Neural cell (in vitro differentiated cells): ENCODE results near the gene SOS1. TPM values are rescaled to one million over a fixed set of nuclear protein-coding genes. Genes with fewer than 3 reads are reported as not detected.

Source experiments
- H2AFZ ChIP-seq: fragments of 200-600, 300-800 bp; sonication (generic), shearing (Covaris generic); 2 replicates; pipeline ENCODE4 v1.6.0; 2014; ENCODE audit warnings: low read depth, mild to moderate bottlenecking, antibody characterized with exemption, low read length, moderate library complexity
- H3F3A ChIP-seq: fragments of 200-600 bp; shearing (Covaris generic); 2 replicates; pipeline ENCODE4 v1.6.1; 2016; ENCODE audit warnings: mild to moderate bottlenecking, moderate library complexity, mixed read lengths, antibody characterized with exemption, low read length; ENCODE audit not compliant: insufficient read depth, poor library complexity, severe bottlenecking
- H3K27ac ChIP-seq: fragments of 200-600, 300-800 bp; sonication (generic), shearing (Covaris generic); 2 replicates; pipeline ENCODE4 v1.5.1; 2014; ENCODE audit warnings: mild to moderate bottlenecking, low read length, moderate library complexity
- H3K27me3 ChIP-seq: fragments of 300-800, 200-600 bp; sonication (generic), shearing (Covaris generic); 2 replicates; pipeline ENCODE4 v1.6.0; 2014; ENCODE audit warnings: mild to moderate bottlenecking, low read depth, low read length, moderate library complexity; ENCODE audit not compliant: insufficient read depth
- H3K36me3 ChIP-seq: fragments of 300-800, 200-600 bp; sonication (generic), shearing (Covaris generic); 2 replicates; pipeline ENCODE4 v1.5.1; 2014; ENCODE audit warnings: mild to moderate bottlenecking, antibody characterized with exemption, low read length, moderate library complexity; ENCODE audit not compliant: insufficient read depth
- H3K4me2 ChIP-seq: fragments of 300-800, 200-600 bp; sonication (generic), shearing (Covaris generic); 2 replicates; pipeline ENCODE4 v1.6.0; 2014; ENCODE audit warnings: mild to moderate bottlenecking, low read length
- H3K4me3 ChIP-seq: fragments of 300-800, 200-600 bp; sonication (generic), shearing (Covaris generic); 2 replicates; pipeline ENCODE4 v1.5.1; 2014; ENCODE audit warnings: mild to moderate bottlenecking, low read length, moderate library complexity
- H3K79me2 ChIP-seq: fragments of 200-600 bp; shearing (Covaris generic); replicated peaks from 2 replicates; pipeline ENCODE4 v1.6.0; 2014; ENCODE audit warnings: mild to moderate bottlenecking, low read length, moderate library complexity; ENCODE audit not compliant: insufficient read depth
- H3K9ac ChIP-seq: fragments of 300-800, 200-600 bp; sonication (generic), shearing (Covaris generic); 2 replicates; pipeline ENCODE4 v1.6.1; 2016; ENCODE audit warnings: mild to moderate bottlenecking, low read length, mixed read lengths
- H3K9me2 ChIP-seq: fragments of 200-600 bp; shearing (Covaris generic); 2 replicates; pipeline ENCODE4 v1.6.1; 2016; ENCODE audit warnings: mild to moderate bottlenecking, low read length, mixed read lengths; ENCODE audit not compliant: insufficient read depth
- H3K9me3 ChIP-seq: fragments of 200-600, 300-800 bp; sonication (generic), shearing (Covaris generic); 2 replicates; pipeline ENCODE4 v1.6.1; 2016; ENCODE audit warnings: mild to moderate bottlenecking, mixed run types, low read length, moderate library complexity, mixed read lengths
- H4K20me1 ChIP-seq: fragments of 200-600 bp; shearing (Covaris generic); 2 replicates; pipeline ENCODE4 v1.6.1; 2016; ENCODE audit warnings: mild to moderate bottlenecking, mixed run types; ENCODE audit not compliant: insufficient read depth
- CTCF ChIP-seq: fragments of 450-650 bp; IDR thresholded peaks from 2 replicates; pipeline ENCODE4 v1.5.1; 2014; ENCODE audit warnings: antibody characterized with exemption, mild to moderate bottlenecking, moderate library complexity; ENCODE audit not compliant: poor library complexity, severe bottlenecking
- EP300 ChIP-seq: fragments of 450-650 bp; conservative IDR thresholded peaks from 2 replicates; pipeline ENCODE4 v1.6.1; 2014; ENCODE audit warnings: antibody characterized with exemption, mild to moderate bottlenecking, moderate library complexity; ENCODE audit not compliant: poor library complexity, severe bottlenecking
- EZH2 ChIP-seq: fragments of 200-600, 300-800 bp; shearing (Covaris generic), sonication (generic); IDR thresholded peaks from 2 replicates; pipeline ENCODE4 v1.6.1; 2014; ENCODE audit warnings: antibody characterized with exemption, low read length, borderline replicate concordance, mild to moderate bottlenecking; ENCODE audit not compliant: insufficient read depth, poor library complexity, severe bottlenecking
- MXI1 ChIP-seq: fragments of 450-650 bp; conservative IDR thresholded peaks from 2 replicates; pipeline ENCODE4 v1.6.1; 2014; ENCODE audit warnings: antibody characterized with exemption, mild to moderate bottlenecking; ENCODE audit not compliant: poor library complexity, severe bottlenecking
- POLR2AphosphoS5 ChIP-seq: IDR thresholded peaks from 2 replicates; pipeline ENCODE4 v1.6.1; 2012
- RAD21 ChIP-seq: fragments of 450-650 bp; conservative IDR thresholded peaks from 2 replicates; pipeline ENCODE4 v1.6.1; 2014; ENCODE audit warnings: antibody characterized with exemption, mild to moderate bottlenecking, moderate library complexity
- REST ChIP-seq: IDR thresholded peaks from 2 replicates; pipeline ENCODE4 v1.6.1; 2012; ENCODE audit warnings: borderline replicate concordance
- SMC3 ChIP-seq: fragments of 450-650 bp; conservative IDR thresholded peaks from 2 replicates; pipeline ENCODE4 v1.6.1; 2014; ENCODE audit warnings: antibody characterized with exemption, mild to moderate bottlenecking, moderate library complexity; ENCODE audit not compliant: poor library complexity
- TAF1 ChIP-seq: IDR thresholded peaks from 2 replicates; pipeline ENCODE4 v1.6.1; 2012; ENCODE audit warnings: low read depth
- polyA plus RNA-seq: library from polyadenylated mRNA; depleted of rRNA; stranded (reverse); fragments of >200 nt; gene quantifications from 2 replicates; pipeline ENCODE4 v1.2.3, GENCODE V29; 2014

SOS1 gene
- polyA plus RNA-seq, 1 donor from 2014 or later: 19.0 TPM

- H3K4me3 ChIP-seq: no peak overlapping the region
- H3K4me2 ChIP-seq: no peak overlapping the region
- TF ChIP-seq REST: no peak
- no peak for TF ChIP-seq EP300
- TF ChIP-seq CTCF: no peak
- TF ChIP-seq MXI1: no peak
- TF ChIP-seq POLR2AphosphoS5: no peak
- no peak for TF ChIP-seq RAD21
- no peak for TF ChIP-seq SMC3
- no peak for TF ChIP-seq TAF1
- TF ChIP-seq EZH2: no peak
- no peaks in the 10 kb centered on the region for H3K27me3 ChIP-seq
- H3K9me3 ChIP-seq: no peaks in the 10 kb centered on the region
- no peak overlapping the region for H3K27ac ChIP-seq
- no peaks in the 10 kb centered on the region for H3F3A ChIP-seq
- no peak overlapping the region for H2AFZ ChIP-seq
- H3K9ac ChIP-seq: no peak overlapping the region
- H3K79me2 ChIP-seq: no peaks in the 10 kb centered on the region
- H3K36me3 ChIP-seq: no peaks in the 10 kb centered on the region
- H4K20me1 ChIP-seq: no peaks in the 10 kb centered on the region
- H3K9me2 ChIP-seq: no peaks in the 10 kb centered on the region
Observed at GRCh38 chr2:38981670-38982357, 139.0 kb downstream of the SOS1 start.

- no peak overlapping the region for H3K4me2 ChIP-seq
- no peaks in the 10 kb centered on the region for H3K9me3 ChIP-seq
- no peak overlapping the region for H3K4me3 ChIP-seq
- no peaks in the 10 kb centered on the region for H3K36me3 ChIP-seq
- H3K79me2 ChIP-seq: no peaks in the 10 kb centered on the region
- TF ChIP-seq EZH2: no peak
- TF ChIP-seq CTCF: no peak
- no peak for TF ChIP-seq RAD21
- no peak for TF ChIP-seq SMC3
- no peak for TF ChIP-seq MXI1
- TF ChIP-seq TAF1: no peak
- no peak for TF ChIP-seq REST
- TF ChIP-seq POLR2AphosphoS5: no peak
- no peak overlapping the region for H3K9ac ChIP-seq
- no peaks in the 10 kb centered on the region for H3K9me2 ChIP-seq
- H3F3A ChIP-seq: no peaks in the 10 kb centered on the region
- no peaks in the 10 kb centered on the region for H3K27me3 ChIP-seq
- H4K20me1 ChIP-seq: no peaks in the 10 kb centered on the region
- H3K27ac ChIP-seq: no peak overlapping the region
- H2AFZ ChIP-seq: no peak overlapping the region
Observed at GRCh38 chr2:38981003-38981669, 139.7 kb downstream of the SOS1 start.
